ENCODE measurements around the gene ADCY1.

ADCY1 gene

DNA sequence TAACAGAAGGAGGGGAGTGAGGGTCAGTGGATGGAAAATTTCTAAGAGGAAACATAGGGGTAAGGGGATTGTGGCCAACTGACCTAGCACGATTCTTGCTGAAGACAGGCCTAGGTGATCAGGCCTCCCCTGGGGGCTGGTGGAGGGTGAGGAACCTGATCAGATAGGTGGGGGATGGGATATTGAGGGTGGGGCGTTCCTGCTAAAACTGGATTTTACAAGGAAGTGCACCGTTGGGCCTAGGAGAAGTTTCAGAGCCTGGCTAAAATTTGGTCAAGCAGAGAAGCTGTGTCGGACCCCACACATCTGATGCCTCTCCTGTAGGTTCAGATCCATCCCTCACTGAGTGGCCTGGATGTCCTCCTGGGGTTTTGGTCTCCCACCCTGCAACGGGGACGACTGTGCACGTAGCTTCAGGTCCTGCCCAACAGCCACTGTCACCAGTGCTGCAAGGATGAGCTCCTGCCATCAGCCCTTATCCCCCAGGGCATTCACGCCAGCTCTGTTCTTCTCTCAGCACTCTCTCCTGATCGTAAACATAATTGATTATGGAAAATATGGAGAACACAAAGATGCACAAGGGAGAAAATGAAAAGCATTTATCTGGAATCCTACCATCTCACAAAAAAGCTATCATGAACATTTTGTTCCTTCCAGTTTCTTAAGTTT, 89.9 kb downstream of the ADCY1 start:
- DNase-seq (ENCODE audit: low read depth in 2 of 2) = no peak

DNA sequence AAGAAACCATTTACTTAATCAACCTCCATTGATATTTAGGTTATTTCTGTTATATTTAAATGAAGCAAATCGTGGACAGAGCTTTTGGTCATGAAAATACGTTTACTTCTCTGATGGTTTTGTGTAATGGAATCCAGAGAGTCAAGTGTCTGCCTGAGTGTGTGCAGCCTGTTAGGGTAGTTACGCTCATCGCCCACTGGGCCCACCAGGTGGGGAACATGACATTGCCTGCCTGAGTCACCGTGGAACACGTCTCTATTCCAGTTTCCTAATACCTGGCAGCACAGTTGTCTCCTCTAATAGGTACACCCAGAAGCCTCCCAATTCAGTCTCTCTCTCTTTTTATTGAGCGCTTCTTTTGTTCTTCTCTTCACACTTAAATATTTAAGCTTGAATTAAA, 91.0 kb downstream of the ADCY1 start:
- DNase-seq (ENCODE audit: low read depth in 2 of 2) = no peak

DNA sequence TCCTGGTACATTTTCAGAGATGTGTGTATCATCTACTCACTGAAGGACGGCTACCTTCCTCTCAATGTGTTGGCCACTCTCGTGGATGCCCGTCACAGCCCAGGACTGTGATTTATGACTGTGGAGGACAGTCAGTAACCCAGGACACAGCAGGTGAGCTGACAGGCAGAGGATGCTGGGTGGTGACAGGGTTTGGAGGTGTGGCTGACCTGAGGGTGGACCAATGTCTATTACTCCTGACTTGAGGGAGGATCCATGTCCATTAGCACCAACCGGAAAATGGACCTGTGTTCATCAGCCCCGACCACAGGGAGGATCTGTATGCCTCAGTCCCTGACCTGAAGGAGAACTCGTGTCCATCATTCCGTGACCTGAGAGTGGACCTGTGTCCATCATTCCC, 96.1 kb downstream of the ADCY1 start:
- DNase-seq (ENCODE audit: low read depth in 2 of 2) = no peak

DNA sequence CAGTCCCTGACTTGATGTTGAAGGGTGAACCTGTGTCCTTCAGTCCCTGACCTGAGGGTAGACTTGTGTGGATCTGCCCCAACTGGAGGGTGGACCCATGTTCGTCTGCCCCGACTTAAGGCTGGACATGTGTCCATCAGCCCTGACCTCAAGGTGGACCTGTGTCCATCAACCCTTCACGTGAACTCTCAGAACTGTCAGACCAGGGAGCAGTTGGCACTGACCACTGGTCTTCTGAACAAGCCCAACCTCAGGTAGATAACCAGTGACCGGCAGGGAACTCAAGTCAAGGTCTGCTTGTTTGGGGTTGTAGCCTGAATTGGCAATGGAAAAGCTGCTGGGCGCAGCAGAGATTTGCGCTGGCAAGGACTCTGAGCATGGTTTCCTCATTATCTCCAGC, 96.5 kb downstream of the ADCY1 start:
- no peak for DNase-seq (ENCODE audit: low read depth in 2 of 2)

DNA sequence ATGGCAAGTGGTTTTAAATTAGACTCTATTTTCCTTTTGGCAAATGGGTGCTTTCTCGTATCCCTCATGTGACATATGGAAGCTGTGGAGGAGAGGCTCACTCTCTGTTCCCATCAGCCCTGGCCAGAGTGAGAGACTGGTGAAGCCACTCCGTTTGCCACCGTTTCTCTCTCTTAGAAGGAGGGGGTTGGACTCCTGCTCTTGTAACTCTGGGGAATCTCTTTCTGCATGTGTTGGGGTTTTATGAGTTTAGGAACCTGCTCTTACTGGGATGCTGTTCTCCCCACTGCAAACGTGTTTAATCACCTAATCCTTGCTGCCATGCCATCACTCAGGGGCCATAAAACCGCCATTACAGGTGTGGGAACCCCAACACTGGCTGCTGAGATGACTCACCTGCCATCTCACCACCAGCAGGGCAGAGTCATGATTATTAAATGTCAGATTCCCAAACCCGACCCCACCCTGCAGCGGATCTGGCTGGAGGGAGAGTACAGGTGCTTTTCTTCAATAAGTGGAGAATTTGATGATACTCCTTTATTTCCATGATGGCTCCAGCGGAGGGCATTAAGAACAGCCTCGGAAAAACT, 103.2 kb downstream of the ADCY1 start:
- no peak for DNase-seq (ENCODE audit: low read depth in 2 of 2)

DNA sequence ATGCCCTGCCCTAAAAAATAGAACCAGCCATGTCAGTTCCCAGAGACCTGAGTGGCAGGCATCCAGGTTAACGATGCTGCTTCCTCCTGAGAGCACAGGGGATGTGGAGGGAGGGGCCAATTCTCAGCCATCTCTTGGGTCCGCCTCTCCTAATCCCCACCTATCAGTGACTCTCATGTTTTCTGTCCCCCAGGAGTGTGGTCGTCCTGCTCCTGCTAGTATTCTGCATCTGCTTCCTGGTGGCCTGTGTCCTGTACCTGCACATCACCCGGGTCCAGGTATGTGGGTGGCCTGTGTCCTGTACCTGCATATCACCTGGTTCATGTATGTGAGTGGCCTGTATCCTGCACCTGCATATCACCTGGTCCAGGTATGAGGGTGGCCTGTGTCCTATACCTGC, 105.3 kb downstream of the ADCY1 start:
- no peak for DNase-seq (ENCODE audit: low read depth in 2 of 2)

DNA sequence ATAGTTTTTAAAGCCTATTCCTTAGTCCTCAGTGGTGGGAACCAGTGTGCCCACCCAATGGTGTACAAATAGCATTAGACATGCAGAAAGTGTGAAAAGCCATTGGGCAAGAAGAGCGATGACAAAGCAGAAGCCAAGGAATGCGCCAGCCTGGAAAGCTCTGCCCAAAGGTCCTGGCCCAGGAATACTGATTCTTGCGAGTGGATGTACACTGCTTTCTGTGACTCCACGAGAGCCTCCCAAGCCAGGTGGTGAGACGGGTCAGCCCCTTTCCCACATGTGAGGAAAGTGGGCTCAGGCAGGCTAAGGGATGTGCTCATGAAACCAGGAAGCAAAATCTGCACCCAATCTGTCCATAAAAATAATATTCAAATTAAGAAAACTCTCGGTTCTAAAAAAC, 106.6 kb downstream of the ADCY1 start:
- no peak for DNase-seq (ENCODE audit: low read depth in 2 of 2)

DNA sequence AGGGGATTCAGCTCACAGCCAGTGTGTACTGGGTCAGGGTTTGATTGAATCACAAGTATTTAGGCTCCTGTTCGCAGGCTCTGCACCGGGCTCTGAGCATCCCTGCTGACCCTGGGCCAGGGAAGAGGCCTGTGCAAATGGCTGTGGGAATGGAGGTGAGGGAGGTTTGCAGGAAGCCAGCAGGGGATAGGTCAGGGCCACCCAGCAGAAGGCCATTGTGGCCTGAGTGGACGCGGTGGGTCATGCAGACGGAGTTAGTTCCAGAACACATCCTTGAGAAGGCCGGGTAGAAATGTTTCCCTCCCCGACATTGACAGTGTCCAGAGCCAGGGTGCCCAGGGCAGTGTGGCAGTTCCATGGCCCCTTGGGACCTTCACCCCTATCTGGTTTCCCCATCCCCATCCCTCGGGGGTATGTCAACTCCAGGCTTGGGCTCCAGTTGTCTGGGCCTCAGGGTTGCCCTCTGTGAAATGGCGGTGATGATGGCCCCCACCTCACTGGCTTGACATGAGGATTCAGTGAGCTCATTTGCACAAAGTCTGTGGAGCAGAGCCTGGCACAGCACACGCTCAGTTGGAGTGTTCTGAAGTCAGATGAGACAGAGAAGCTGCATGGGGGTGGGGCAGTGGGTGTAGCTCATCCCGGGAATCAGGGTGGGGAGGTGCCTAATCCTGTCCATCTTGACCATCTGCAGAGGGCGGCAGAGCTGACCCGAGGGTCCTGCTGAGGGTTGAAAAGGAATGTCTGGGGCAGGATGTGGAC, 107.6 kb downstream of the ADCY1 start:
- DNase-seq (ENCODE audit: low read depth in 2 of 2) = no peak

DNA sequence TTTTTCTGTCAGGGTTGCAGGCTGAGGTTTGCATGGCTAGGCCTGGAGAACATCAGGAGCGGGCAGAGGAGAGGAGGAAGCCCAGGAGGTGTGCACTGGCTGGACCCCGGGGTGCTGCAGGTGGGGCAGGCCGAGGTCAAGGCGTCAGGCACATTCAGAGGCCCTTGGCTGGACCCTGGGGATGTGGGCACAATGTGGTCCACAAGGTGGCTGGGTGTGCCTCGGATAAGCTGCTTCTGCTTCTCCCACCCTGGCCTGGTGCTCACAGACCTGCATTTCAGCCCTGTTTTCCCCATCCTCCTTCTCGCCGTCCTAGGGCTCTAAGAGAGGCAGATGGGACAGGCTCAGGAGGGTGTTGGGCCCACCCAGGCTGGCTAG, 108.2 kb downstream of the ADCY1 start:
- DNase-seq (ENCODE audit: low read depth in 2 of 2) = no peak

DNA sequence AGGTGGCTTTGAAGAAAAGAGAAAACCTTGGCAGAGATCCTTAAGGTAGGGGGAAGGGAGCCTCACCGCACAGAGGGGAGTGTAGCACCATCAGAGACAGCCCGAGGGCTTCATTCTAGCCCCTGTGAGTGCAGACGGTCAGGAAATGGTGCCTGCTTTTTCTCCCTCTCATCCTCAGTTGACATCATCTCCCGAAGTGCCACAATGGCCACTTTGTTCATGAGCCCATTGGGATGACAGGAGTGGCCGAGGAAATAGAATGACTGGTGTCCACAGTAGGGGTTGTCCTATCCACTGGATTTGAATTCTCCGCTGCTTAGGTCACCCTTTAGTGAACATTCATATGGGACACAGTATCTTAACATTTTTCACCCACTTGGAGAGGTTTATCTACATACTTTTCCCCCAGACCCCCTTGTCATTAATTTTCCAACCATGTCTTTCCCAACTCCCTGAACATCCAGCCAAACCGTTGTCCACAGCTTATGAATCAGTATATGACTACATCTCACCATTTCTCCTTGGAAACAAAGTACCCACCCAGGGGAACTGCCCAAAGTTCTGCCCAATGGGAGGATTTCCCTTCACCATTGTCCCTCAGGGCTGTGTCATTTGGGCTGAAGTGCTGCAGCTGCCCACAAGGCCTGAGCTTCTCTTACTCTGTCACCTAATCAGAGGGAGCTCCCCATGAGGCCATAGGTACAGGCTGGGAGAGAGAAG, 108.8 kb downstream of the ADCY1 start:
- no peak for DNase-seq (ENCODE audit: low read depth in 2 of 2)

DNA sequence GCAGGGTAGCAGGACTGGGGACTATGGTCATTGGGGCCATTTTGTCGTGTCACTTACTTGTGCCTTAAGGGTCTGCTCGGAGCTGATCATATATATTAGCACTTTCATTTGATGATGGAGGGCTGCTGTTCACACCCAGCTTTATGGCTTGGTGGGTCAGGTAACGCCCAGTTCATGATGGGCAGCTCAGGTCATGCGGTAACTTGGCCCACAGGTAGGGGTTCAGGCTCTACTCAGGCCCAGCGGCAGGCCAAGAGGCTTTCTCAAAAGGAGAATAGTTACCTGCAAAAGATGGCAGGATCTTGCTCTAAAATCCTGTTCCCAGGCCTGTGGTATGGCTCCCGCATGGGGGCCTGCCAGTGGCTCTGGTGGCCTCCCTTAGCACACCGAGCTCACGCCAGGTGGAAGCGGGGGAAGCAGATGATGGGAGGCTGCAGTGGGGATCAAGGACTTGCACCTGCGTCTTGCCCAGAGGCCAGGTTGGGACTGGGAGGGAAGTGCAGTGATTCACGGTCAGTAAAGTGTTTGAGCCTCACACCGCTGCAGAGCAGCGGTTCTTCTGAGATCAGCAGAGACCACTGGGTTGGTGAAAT, 109.5 kb downstream of the ADCY1 start:
- no peak for DNase-seq (ENCODE audit: low read depth in 2 of 2)

DNA sequence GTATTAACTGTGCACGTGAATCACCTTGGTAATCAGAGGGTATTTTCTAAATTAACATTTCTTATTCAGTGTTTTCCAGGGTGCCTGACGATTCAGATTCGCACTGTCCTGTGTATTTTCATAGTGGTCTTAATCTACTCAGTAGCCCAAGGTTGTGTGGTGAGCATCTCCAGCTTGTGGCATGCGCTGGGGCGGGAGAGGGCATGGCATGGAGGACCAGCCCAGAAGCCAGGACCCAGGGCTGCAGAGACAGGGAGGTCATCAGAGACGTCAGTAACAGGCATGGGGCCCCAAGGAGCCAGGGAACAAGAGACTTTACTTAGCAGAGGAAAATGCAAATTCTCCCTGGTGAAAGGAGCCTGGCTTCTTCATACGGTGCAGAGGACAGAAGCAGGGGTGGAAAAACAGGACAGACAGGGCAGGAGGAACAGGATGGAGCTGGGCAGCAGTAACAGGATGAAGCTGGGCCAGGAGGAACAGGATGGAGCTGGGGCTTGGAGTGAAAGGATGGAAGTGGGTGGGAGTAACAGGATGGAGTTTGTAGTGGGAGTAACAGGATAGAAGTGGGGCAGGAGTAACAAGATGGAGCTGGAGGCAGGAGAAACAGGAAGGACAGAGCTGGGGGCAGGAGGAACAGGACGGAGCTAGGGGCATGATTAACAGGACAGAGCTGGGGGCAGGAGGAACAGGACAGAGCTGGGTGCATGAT, 110.9 kb downstream of the ADCY1 start:
- no peak for DNase-seq (ENCODE audit: low read depth in 2 of 2)

DNA sequence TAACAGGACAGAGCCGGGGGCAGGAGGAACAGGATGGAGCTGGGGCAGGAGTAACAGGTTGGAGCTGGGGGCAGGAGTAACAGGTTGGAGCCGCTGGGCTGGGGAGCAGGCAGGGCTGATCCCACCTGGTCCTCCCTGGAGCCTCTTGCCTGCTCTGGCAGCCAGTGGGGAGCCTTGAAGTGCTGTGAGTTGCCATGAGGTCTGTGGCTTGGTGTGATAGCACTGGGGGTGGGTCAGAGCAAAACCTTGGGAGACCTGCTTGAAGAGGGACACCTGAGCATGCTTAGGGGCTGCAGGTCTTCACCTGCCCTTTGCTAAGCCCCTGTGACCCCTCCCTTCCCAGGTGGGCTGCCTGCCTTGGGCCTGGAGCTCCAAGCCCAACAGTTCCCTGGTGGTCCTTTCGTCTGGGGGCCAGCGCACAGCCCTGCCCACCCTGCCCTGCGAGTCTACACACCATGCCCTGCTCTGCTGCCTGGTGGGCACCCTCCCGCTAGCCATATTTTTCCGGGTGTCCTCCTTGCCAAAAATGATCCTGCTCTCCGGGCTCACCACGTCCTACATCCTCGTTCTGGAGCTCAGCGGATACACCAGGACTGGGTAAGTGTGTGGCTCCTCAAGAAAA, 111.6 kb downstream of the ADCY1 start:
- no peak for DNase-seq (ENCODE audit: low read depth in 2 of 2)

DNA sequence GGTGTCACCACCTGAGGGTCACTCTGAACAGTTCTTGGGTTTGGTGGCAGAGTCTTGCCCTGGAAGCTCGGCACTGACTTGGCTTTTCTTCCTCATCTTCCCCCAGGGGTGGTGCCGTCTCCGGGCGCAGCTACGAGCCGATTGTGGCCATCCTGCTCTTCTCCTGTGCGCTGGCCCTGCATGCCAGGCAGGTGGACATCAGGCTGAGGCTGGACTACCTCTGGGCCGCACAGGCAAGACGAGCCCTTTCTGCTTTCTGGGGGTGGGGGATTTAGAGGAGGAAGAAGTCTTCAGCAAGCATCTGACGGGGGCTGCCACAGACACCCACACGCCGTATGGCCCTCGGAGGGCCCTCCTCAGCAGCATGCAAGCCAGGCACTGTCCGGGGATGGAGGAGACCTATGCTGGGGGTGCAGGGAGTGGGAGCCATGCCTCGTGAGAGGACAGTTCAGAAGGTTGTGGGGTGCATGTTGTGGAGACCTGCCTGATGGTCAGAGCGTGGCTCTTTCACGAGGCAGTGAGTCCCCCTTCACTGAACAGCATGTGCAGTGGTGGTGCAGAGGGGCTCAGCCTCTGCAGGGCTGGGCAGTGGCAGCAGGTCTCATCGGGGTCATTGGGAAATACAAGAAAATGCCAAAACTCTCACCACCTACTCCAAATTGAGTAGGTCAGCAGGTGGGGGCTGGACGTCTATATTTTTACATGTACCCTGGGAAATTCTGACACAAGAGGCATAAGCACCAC, 112.4 kb downstream of the ADCY1 start:
- no peak for DNase-seq (ENCODE audit: low read depth in 2 of 2)

DNA sequence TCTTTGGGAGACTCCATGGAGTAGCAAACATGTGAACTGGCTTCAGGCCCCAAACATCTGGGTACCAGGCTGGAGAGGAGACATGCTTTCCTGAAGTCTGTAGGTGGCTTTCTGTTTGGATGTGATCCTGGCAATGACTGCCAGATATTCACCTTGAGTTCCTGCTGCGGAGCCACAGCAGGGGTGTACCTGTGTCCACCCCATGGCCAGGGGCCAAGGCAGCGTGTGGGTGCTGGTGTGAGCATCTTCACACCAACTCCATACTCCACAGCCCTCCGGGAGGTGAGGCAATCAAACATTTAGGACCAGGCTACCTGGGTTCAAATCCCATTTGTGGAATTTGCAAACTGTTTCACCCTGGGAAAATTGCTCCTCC, 113.0 kb downstream of the ADCY1 start:
- no peak for DNase-seq (ENCODE audit: low read depth in 2 of 2)

DNA sequence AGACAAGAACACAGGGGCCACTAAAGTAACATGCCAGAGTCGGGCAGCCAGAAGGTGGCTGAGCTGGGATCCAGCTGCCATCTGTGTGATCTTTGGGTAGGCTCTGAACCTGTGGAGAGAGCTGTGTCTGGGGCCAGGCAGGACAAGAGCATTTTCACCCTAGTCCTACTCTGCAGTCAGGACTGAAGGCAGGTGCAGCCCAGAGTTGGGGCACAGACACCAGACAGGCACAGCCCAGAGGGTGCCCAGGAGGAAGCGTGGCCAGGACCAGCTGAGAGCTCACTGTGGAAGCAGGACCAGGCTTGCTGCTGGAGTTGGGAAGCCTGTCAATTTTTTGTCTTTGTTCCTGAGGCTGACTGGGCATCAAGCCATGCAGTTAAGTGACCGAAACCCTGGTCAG, 113.6 kb downstream of the ADCY1 start:
- DNase-seq (ENCODE audit: low read depth in 2 of 2) = no peak

DNA sequence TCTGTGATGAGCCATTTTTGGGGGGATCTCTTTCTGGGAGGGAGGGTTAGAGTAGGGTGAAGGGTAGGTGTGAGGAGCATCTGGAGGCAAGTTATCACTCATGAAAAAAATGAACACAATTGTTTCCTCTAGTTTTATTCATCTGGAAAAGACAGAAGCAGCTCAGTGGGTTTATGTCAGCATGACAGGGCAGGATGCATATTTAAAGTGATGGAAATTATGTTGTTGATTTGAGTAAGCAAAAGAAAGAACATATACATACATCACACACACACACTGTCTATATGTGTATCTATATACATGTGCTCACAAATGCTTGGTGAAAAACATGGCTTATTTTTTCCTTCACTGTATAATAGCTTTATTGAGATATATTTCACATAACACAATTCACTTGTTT, 114.2 kb downstream of the ADCY1 start:
- DNase-seq (ENCODE audit: low read depth in 2 of 2) = no peak

DNA sequence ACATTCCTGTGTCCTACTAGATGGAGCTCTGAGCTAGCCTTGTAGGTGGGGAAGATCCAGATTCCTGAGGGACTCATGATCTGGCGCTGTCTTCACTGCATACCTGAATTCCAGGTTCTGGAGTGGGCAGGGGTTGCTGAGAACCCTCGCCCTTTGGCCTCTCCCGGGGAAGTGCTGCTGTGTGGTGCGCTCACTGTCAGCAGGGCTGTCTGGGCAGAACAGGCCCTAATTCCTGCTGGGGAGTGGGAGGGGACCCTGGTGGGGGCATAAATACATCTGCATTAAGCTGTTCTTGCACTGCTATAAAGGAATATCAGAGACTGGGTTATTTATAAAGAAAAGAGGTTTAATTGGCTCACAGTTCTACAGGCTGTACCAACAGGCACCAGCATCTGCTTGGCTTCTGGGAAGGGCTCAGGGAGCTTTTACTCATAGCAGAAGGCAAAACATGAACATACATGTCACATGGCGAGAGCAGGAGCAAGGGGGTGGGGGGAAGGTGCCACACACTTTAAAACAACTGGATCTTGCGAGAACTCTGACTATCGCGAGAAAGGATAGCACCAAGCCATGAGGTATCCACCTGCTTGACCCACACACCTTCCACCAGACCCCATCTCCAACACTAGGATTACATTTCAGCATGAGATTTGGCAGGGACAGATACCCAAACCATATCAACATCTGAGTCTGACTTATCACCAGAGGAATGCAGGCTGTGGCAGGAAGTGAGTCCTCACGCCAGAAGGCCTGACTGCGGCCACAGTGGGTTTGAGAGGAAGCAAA, 115.0 kb downstream of the ADCY1 start:
- no peak for DNase-seq (ENCODE audit: low read depth in 2 of 2)
